GM12801 (cell line): ENCODE measurements around the gene R3HDM2.

Experiments
- TF ChIP-seq, protein P1 (sequence below): IDR thresholded peaks from one replicate; pipeline ENCODE4 v1.5.1; 2011; ENCODE audit warnings: control low read depth; ENCODE audit not compliant: insufficient read length; ENCODE audit errors: extremely low read depth

R3HDM2 gene

DNA sequence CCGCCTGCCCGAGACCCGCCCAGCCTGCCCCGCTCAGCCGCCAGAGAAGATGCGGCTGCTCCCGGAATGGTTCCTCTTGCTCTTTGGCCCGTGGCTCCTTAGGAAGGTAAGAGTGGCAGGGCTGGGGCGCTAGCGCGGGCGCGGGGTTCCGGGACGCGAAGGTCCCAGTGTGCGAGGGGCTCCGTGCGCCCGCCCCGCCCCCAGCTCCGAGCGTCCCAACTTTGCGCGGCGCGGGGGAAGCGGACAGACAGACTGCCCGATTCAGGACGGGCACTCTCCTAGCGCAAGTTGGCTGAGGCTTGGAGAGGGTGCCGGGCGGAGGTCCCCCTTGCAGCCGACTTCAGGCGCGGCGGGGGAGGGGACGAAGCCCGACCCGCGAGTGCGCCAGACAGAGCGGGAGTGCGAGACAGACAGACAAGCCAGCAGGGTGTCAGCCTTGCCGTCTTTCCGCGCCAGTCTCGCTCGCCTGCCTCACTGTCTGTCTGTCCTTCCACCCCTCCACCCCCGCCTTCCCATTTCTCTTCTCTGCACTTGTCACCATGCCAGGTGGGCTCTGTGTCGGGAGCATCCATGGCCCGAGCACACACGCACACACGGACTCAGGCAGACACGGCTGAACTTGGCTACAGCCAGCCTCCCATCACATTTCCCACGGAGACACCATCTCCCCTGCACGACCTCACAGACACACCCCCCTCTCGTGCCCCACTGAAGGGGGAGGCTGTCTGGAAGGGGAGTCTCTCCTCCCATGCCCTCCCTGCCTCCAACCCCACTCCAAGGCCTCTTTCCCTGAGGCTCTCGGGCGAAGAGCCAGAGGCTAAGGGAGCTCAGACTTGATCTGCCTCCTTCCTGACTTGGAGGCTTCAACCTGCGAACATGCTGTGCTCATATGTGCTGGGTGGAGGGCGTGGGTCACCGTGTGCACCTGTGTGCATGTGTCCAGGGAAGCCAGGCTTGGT lies 213.6 kb downstream of the R3HDM2 start:
- TF ChIP-seq, protein P1, sequence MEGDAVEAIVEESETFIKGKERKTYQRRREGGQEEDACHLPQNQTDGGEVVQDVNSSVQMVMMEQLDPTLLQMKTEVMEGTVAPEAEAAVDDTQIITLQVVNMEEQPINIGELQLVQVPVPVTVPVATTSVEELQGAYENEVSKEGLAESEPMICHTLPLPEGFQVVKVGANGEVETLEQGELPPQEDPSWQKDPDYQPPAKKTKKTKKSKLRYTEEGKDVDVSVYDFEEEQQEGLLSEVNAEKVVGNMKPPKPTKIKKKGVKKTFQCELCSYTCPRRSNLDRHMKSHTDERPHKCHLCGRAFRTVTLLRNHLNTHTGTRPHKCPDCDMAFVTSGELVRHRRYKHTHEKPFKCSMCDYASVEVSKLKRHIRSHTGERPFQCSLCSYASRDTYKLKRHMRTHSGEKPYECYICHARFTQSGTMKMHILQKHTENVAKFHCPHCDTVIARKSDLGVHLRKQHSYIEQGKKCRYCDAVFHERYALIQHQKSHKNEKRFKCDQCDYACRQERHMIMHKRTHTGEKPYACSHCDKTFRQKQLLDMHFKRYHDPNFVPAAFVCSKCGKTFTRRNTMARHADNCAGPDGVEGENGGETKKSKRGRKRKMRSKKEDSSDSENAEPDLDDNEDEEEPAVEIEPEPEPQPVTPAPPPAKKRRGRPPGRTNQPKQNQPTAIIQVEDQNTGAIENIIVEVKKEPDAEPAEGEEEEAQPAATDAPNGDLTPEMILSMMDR = no peak

DNA sequence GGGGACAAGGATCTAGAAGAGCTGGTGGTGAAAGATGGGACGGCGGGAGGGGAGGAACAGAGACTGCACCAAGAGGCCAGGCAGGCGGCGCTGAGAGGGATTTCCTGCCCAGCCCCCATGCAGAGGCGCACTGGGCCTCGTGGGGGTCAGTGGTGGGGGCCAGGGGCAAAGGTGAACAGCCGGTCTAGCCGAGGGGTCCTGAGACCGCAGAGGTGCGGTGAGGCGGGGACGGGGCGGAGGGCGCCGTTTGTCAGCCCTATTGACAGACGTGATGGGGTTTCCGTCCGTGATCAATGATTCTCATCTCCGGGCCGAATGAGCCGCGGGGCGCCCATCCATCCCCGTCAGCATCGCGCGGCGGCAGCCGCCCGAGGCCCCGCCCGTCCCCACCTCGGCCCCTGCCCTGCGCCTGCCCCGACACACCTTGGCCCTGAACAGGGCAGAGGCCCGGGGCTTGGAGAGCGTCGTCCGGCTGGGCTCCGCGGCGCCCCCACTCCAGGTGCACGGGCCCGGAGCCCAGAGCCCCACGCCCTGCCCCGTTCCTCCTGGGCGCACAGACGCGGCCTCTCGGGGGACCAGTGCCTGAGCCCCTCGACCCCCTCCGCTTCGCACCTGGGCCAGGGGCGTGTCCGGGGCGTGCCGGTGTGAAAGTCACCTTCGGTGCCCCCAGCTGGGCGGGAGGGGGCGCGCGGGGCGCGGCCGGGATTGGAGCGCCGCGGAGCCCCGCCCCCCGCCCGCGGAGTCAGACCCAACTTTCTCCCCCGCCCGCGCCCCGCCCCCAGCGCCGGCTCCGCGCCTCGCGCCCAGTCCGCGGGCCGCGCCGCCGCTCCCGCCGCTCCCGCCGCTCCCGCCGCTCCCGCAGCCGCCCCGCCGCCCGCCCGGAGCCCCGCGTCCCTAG lies 214.6 kb downstream of the R3HDM2 start, which contains the start of gene NXPH4:
NXPH4 (plus strand) TSS at position 781 of the 898 bp plus-strand sequence. CDS start 176 bp downstream, outside the sequence.
- TF ChIP-seq, protein P1 = no peak

DNA sequence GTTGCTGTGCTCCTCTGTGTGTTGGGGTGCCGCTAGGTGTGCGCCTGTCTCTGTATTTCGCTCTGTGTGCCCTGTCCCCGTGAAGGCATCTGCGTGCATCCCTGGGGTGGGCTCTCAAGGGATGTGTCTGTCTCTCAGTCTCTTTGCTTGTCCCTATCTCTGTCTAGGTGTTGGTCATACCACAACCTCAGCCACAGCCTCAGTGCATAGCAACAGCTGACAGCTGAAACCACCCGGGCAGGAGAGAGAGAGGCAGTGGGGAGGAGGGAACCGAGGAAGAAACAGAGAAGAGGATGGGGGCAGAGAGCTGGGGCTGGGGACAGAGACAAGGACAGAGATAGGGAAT lies 215.2 kb downstream of the R3HDM2 start:
- TF ChIP-seq, protein P1 = no peak

DNA sequence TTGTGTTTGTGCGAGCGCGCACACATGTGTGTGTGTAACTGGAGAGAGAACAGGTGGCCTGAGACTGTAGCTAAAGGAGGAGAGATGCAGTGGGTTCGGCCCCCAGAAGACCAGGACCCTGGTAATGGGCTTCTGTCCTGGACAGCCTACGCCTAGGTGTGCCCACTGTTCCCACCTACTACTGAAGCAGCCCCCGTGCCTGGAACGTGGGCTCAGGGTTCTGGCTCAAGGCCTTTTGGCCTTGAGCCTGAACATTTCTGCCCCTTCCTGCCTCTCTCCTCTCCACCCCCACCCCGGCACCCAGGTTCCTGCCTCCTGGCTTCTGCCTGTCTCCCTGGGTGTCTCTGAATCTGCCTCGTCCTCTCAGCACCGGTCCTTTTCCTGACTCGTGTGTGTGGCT lies 215.8 kb downstream of the R3HDM2 start:
- TF ChIP-seq, protein P1 = no peak

DNA sequence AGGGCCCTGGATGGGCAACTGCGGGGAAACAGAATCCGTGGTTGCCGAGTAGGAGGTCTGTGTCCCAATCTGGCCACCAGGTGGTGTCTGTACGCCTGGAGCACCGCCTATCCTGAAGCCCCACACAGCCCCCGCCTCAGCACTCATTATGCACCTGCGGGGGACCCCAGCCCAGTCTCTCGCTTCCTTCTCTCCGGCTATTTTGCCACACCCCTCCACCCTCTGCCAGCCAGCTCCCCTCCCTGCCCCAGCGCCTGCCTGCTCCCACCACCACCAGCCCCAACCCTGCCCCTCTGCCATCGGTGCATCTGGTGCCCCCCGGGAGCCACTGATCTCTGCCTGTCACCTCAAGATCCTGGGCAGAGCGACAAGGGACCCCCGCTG lies 216.5 kb downstream of the R3HDM2 start:
- TF ChIP-seq, protein P1 = no peak

DNA sequence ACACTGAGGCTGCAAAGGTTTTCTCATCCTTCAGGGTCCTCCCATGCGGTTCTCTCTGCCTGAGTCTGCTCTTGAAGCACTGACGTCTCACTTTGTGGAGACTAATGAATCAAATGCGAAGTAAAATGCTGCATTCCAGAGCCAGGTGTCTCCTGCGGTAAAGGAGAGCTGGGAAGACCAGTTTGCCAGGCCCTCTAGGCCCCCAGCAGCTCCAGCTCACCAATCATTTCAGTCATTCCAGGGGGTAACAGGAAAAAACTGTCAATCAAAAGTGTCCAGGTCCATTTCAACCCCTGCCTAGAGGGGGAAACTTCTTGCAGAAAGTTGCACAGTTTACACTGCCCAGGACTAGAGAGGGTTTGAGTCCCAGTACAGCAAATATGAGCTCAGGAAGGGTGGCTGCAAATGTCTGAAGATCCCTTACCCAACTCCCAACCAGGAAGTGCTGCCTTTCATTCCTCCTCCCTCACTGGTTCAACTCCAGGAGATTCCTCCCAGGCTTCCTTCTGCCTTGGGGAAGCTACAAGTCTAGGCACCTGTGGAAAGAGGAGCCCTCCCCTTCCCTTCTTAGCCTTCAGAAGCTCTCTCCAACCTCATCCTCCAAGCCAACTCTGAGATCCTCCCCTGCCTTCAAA lies 217.0 kb downstream of the R3HDM2 start:
- TF ChIP-seq, protein P1 = no peak
